Type B pancreatic cell (in vitro differentiated cells): ENCODE measurements around the gene TBXAS1. TPM values are rescaled to one million over a fixed set of nuclear protein-coding genes. Genes with fewer than 3 reads are reported as not detected.

Experiments
- DNase-seq: peaks from one replicate; pipeline ENCODE4 v3.0.0; 2021; ENCODE audit warnings: mixed read lengths; ENCODE audit not compliant: unreplicated experiment; ENCODE audit errors: extremely low spot score
- H3K27ac Mint-ChIP-seq: 2 replicates; pipeline ENCODE4 v1.8.0; 2021; ENCODE audit warnings: mild to moderate bottlenecking, mixed read lengths
- H3K27me3 Mint-ChIP-seq: 2 replicates; pipeline ENCODE4 v1.8.0; 2021; ENCODE audit warnings: mixed read lengths
- H3K36me3 Mint-ChIP-seq: 2 replicates; pipeline ENCODE4 v1.8.0; 2021; ENCODE audit warnings: mixed read lengths
- H3K4me1 Mint-ChIP-seq: one replicate; pipeline ENCODE4 v1.8.0; 2021; ENCODE audit warnings: mixed read lengths; ENCODE audit not compliant: unreplicated experiment
- H3K4me3 Mint-ChIP-seq: 2 replicates; pipeline ENCODE4 v1.8.0; 2021; ENCODE audit warnings: mild to moderate bottlenecking, mixed read lengths
- H3K9me3 Mint-ChIP-seq: 2 replicates; pipeline ENCODE4 v1.8.0; 2021; ENCODE audit warnings: mixed read lengths
- total RNA-seq: library from RNA; stranded (reverse); gene quantifications from 2 replicates; pipeline ENCODE4 v1.2.1, GENCODE V29; 2021; ENCODE audit warnings: low replicate concordance
- TF ChIP-seq, protein P1 (sequence below): fragments of 200-600 bp; sonication (generic); conservative IDR thresholded peaks from 2 replicates; pipeline ENCODE4 v1.5.0; 2021; ENCODE audit warnings: antibody characterized with exemption, mild to moderate bottlenecking

Gene TBXAS1
- total RNA-seq, 1 donor from 2014 or later, result 5.8 TPM

DNA sequence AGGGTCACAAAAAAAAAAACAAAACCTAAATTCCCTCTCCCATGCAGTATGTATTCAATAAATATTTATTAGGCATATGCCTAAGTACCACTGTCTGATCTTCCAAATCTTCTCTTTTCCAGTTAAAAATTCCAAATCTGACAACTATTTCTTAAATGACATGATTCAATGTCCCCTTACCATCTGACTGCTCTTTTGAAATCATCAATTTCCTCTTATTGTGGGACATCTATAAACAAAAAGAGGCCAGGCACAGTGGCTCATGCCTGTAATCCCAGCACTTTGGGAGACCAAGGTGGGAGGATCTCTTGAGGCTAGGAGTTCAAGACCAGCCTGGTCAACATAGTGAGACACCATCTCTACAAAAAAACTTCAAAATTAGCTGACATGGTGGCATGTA lies 103.5 kb downstream of the TBXAS1 start:
- DNase-seq, result no peak
- H3K27ac Mint-ChIP-seq, result no peak overlapping the region
- no peaks in the 10 kb centered on the region for H3K9me3 Mint-ChIP-seq
- TF ChIP-seq, protein P1, sequence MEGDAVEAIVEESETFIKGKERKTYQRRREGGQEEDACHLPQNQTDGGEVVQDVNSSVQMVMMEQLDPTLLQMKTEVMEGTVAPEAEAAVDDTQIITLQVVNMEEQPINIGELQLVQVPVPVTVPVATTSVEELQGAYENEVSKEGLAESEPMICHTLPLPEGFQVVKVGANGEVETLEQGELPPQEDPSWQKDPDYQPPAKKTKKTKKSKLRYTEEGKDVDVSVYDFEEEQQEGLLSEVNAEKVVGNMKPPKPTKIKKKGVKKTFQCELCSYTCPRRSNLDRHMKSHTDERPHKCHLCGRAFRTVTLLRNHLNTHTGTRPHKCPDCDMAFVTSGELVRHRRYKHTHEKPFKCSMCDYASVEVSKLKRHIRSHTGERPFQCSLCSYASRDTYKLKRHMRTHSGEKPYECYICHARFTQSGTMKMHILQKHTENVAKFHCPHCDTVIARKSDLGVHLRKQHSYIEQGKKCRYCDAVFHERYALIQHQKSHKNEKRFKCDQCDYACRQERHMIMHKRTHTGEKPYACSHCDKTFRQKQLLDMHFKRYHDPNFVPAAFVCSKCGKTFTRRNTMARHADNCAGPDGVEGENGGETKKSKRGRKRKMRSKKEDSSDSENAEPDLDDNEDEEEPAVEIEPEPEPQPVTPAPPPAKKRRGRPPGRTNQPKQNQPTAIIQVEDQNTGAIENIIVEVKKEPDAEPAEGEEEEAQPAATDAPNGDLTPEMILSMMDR, result no peak
- H3K4me1 Mint-ChIP-seq, result peaks cover 4% of the 10 kb centered on the region
- no peak overlapping the region for H3K4me3 Mint-ChIP-seq
- H3K27me3 Mint-ChIP-seq, result no peaks in the 10 kb centered on the region
- H3K36me3 Mint-ChIP-seq, result no peaks in the 10 kb centered on the region

DNA sequence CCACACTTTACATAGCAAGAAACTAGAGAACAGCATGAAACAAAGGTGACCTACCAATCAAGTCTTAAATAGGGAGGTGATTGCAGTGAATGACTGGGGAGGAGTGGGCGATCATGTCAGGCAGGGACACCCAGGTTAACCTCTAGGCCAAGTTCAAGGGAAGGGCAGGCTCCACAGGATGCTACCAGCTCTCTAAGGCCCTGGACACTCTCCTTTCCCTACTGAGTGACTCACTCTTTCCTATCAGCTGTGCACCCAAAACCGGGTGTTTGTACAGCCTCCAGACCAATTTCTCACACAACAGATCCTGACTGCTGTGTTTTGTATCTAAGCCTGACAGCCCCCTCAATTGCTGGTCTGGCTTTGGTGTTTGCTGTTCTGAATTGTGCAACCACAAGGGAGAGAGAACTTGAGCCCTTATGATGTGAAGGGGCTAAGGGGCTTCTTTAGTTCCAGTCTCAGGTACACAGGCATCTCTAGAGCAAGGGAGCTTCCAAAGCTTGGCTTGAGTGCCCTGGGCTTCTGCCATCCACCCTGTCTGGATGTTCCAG lies 107.8 kb downstream of the TBXAS1 start:
- Mint-ChIP-seq H3K36me3 (no peaks in the 10 kb centered on the region), H3K27ac (no peak overlapping the region)

DNA sequence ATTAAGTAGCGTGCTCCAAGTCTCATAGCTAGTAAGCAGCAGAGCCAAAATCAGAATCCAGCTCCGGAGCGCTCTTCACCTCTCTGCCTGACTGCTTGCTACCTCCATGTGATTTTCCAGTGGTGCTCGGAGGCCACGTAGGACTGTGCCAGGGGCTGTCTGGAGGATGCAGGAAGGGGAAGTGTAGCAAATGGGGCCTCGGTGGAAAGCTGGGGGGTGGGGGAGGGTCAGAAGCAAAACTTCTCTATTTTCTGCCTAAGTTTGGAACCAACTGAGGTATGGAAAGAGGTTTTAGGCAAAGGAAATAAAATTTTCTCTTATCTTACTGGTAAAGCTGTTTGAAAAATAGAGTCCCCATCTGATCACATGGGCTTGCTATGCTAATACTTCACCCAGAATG lies 108.7 kb downstream of the TBXAS1 start:
- H3K27ac Mint-ChIP-seq, result no peak overlapping the region

More for the DNA sequence above, 107.8 kb downstream of the TBXAS1 start:
- TF ChIP-seq, protein P1, result no peak
- Mint-ChIP-seq H3K9me3 (no peaks in the 10 kb centered on the region), H3K27me3 (no peaks in the 10 kb centered on the region), H3K4me3 (no peak overlapping the region), H3K4me1 (peaks cover 9% of the 10 kb centered on the region)
- DNase-seq, result no peak

DNA sequence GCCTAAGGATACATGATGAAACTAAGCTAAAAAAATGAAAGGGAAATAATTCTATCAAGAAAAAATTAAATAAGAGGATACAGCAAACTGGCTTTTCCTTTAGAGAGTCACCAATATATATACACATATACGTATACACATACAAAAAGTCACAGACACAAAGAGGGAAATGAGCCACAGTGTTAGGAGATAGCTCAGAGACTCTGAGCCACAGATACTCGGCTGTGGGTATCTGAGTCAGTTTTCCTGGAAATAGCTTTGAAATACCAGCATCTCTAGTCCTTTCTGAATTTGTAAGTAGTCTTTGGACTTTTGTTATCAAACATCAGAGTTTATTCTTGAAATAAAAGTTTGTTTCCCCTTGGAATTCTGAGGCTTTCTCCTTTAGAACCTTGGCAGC lies 111.8 kb downstream of the TBXAS1 start:
- Mint-ChIP-seq H3K4me1 (peaks cover 16% of the 10 kb centered on the region), H3K27ac (no peak overlapping the region), H3K27me3 (peaks cover 7% of the 10 kb centered on the region), H3K36me3 (no peaks in the 10 kb centered on the region), H3K4me3 (no peak overlapping the region), H3K9me3 (peaks cover 8% of the 10 kb centered on the region)
- TF ChIP-seq, protein P1, result no peak
- no peak for DNase-seq

More for the DNA sequence above, 108.7 kb downstream of the TBXAS1 start:
- Mint-ChIP-seq H3K36me3 (no peaks in the 10 kb centered on the region), H3K4me1 (peaks cover 9% of the 10 kb centered on the region), H3K4me3 (no peak overlapping the region), H3K9me3 (no peaks in the 10 kb centered on the region), H3K27me3 (no peaks in the 10 kb centered on the region)
- TF ChIP-seq, protein P1, result no peak
- DNase-seq, result no peak

DNA sequence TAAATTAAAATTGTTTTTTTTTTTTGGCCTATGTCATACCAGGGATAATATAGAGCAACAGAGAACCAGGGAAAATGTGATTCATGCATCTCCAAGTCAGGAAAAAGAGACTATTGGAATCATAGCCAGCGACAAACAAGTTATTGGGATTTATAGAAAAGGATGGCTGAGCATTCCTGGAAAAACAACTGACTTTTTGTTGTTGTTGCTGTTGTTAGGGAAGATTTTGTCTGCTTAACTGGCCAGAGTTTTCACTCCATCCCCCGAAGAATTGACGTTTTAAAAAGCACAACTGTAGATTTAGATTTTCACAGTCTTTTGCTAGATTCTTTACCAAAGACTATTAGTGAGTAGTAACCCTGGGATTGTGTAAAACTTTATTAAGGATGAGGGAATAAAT lies 112.4 kb downstream of the TBXAS1 start:
- Mint-ChIP-seq H3K36me3 (no peaks in the 10 kb centered on the region), H3K9me3 (peaks cover 11% of the 10 kb centered on the region), H3K4me1 (peaks cover 16% of the 10 kb centered on the region), H3K27me3 (peaks cover 7% of the 10 kb centered on the region), H3K4me3 (no peak overlapping the region), H3K27ac (no peak overlapping the region)
- DNase-seq, result no peak
- TF ChIP-seq, protein P1, result no peak

- TF ChIP-seq, protein P1, result no peak
- H3K27me3 Mint-ChIP-seq, result peaks cover 7% of the 10 kb centered on the region
- H3K27ac Mint-ChIP-seq, result no peak overlapping the region
- H3K36me3 Mint-ChIP-seq, result no peaks in the 10 kb centered on the region
- peaks cover 16% of the 10 kb centered on the region for H3K4me1 Mint-ChIP-seq
- no peak for DNase-seq
- no peak overlapping the region for H3K4me3 Mint-ChIP-seq
- peaks cover 15% of the 10 kb centered on the region for H3K9me3 Mint-ChIP-seq
These were observed 112.8 kb downstream of the TBXAS1 start for GRCh38 chr7:139941866-139942265.
